CD4-positive, alpha-beta T cell treated with Interleukin-1 beta for 1 hour (primary cell): Measurements from ENCODE around the gene AFG1L.
"Not testable (repeated sequence)": the region's sequence is repeated elsewhere in the genome, so short reads cannot be mapped to it uniquely, and the experiment has no call there.

ENCODE experiments used
- DNase-seq, 2 donors: peaks; one replicate each; pipeline ENCODE4 v3.0.0-alpha.2; 2020 to 2022

The AFG1L gene

GRCh38 chr6:108294727-108295625 is at the start of gene AFG1L:
Gene AFG1L, plus strand, starts transcription at chr6:108295054. Its CDS starts 26 bp downstream, at chr6:108295080.
- peak; percentile 84 for DNase-seq

- not testable (repeated sequence) for DNase-seq
These were observed 49.8 kb upstream of the AFG1L start for GRCh38 chr6:108245095-108245494.

- DNase-seq = no peak
These were observed 46.8 kb upstream of the AFG1L start for GRCh38 chr6:108247965-108248536.

- DNase-seq = no peak
These were observed 44.5 kb upstream of the AFG1L start for GRCh38 chr6:108250240-108250866.

- DNase-seq = no peak
These were observed 43.6 kb upstream of the AFG1L start for GRCh38 chr6:108251252-108251651.

GRCh38 chr6:108252055-108252454 is 42.8 kb upstream of the AFG1L start:
- no peak for DNase-seq

GRCh38 chr6:108253241-108253640 is 41.6 kb upstream of the AFG1L start:
- DNase-seq = no peak

GRCh38 chr6:108254433-108255410 is 40.1 kb upstream of the AFG1L start:
- DNase-seq = no peak

GRCh38 chr6:108260126-108260808 is 34.6 kb upstream of the AFG1L start:
- peak; percentile 25 to 50 for DNase-seq

GRCh38 chr6:108260809-108261569 is 33.9 kb upstream of the AFG1L start, which contains the start of gene SNX3:
Gene SNX3, minus strand, starts transcription at chr6:108261040. Its CDS starts 119 bp downstream, at chr6:108260921.
- peak; percentile 90 to 95 for DNase-seq

GRCh38 chr6:108263371-108263770 is 31.5 kb upstream of the AFG1L start:
- DNase-seq = no peak

GRCh38 chr6:108268845-108269244 is 26.0 kb upstream of the AFG1L start:
- no peak for DNase-seq

GRCh38 chr6:108269955-108270354 is 24.9 kb upstream of the AFG1L start:
- DNase-seq = not testable (repeated sequence)

GRCh38 chr6:108274546-108274945 is 20.3 kb upstream of the AFG1L start:
- DNase-seq = no peak

GRCh38 chr6:108275976-108276375 is 18.9 kb upstream of the AFG1L start:
- no peak for DNase-seq

GRCh38 chr6:108277295-108277694 is 17.6 kb upstream of the AFG1L start:
- no peak for DNase-seq

GRCh38 chr6:108277831-108278230 is 17.0 kb upstream of the AFG1L start:
- DNase-seq = no peak

GRCh38 chr6:108285381-108285780 is 9.5 kb upstream of the AFG1L start:
- no peak for DNase-seq

GRCh38 chr6:108286366-108286765 is 8.5 kb upstream of the AFG1L start:
- DNase-seq = no peak

- DNase-seq = no peak
These were observed 7.5 kb upstream of the AFG1L start for GRCh38 chr6:108287373-108287772.

GRCh38 chr6:108288742-108289141 is 6.1 kb upstream of the AFG1L start:
- DNase-seq = no peak
